HG03175 (cell line): ENCODE measurements around the gene MGMT.

Experiments
- ATAC-seq: cut with Tn5 transposase; IDR thresholded peaks from one replicate; pipeline ENCODE4 v1.9.1; 2021; ENCODE audit warnings: mild to moderate bottlenecking, moderate library complexity; ENCODE audit not compliant: unreplicated experiment

The MGMT gene

GRCh38 chr10:129517680-129518057, 50.6 kb downstream of the MGMT start:
- no peak for ATAC-seq

DNA sequence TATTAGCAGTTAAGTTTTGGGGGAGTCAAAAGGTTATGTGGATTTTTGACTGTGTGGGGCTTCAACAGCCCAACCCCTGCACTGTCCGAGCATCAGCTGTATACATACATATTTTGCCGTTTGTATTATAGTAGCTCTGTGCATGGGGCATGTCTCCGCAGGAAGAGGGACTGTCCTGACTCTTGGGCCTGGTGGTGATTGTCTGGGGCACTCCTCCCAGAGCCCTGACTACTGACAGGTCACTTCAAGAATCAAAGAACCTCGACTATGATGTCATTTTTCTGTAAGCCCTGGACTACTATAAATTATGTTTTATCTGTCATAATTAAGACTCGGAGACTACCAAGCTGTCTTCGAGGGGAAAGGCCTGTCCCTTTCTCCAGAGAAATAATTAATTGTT, 51.8 kb downstream of the MGMT start:
- ATAC-seq, result no peak

DNA sequence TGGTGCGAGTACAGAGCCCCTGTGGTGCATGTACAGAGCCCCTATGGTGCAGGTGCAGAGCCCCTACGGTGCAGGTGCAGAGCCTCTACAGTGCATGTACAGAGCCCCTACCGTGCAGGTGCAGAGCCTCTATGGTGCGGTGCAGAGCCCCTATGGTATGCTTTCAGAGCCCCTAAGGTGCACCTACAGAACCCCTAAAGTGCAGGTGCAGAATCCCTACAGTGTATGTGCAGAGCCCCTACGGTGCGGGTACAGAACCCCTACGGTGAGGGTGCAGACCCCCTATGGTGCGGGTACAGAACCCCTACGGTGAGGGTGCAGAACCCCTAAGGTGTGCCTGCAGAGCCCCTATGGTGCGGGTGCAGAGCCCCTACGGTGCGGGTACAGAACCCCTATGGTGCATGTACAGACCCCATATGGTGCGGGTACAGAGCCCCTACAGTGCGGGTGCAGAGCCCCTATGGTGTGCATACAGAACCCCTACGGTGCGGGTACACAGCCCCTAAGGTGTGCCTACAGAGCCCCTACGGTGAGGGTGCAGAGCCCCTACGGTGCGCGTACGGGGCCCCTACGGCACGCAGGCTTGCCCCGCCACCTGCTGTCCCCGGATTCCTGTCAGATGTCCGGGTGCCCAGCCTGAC, 53.5 kb downstream of the MGMT start:
- ATAC-seq, result no peak

GRCh38 chr10:129521161-129522025, 54.4 kb downstream of the MGMT start:
- ATAC-seq, result no peak

- no peak for ATAC-seq
These were observed 55.1 kb downstream of the MGMT start for GRCh38 chr10:129522041-129522585.

DNA sequence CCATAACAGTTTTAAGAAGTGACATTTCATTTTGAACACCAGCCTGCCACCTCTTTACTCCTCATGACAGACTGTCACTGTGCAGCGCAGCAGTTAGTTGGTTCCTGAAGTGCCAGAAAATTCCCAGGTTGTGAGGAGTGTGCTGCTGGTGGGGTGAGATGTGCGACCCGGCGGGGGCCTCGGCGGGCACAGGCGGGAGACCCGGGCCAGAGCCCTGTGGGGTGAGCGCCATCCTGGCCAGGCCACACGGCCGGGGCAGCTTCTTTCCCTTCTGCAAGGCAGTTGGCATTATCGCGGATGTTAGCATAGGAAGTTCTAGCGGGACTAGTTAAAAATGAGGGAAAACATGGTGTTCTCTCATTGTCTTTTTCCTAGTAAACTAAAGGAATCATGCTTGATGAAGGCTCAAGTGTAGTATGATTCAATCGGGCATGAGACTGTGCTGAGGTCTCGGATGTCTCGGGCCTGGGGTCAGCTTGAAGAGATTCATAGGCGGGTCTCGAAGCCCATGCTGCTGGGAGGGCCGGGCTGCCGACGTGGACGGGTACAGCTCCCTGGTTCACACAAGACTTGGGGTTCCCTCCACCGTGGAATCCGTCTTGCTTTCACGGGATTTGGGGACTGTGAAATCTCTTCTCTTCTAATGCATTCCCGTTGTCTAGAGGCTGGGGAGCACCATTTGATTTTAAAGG, 56.1 kb downstream of the MGMT start:
- ATAC-seq, result no peak

GRCh38 chr10:129523723-129524316, 56.8 kb downstream of the MGMT start:
- no peak for ATAC-seq

DNA sequence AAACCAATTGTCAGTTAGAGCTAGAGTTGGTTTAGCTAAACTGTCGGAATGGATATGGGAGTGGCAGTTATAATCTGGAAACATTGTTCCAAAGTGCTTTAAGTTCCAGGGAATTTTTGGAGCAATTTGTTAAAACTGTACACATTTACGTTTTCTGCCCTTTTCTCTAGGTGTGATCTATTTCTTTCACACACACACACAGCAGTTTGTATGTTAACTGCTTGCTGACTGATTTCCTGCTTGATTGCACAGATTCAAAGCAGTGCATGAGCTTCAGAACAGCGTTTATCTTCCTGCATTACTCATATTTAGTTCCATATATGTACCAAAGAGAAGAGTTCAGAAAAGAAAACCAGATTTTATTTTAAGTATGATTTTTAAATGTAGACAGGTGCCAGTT, 57.9 kb downstream of the MGMT start:
- no peak for ATAC-seq

GRCh38 chr10:129525401-129525801, 58.4 kb downstream of the MGMT start:
- ATAC-seq, result no peak

DNA sequence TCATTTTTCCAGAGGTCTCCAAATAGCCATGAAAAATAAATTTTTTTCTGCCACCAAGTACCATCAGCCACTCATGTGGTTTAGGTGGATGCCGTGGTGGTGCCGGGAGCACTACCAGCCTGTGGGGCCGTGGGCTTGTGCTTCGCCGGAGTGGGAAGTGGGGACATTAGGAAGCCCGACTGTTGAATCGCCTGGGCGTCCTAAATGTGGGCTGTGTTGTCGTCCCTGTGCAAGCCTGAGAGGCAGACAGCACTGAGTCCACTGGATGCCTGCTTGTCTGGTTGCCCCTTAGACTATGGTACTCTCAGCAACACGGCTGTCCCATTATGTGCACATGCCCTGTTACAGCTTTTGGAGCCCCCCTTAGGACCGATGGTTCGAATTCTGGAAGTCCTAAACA, 59.9 kb downstream of the MGMT start:
- ATAC-seq, result no peak

- ATAC-seq, result no peak
These were observed 61.4 kb downstream of the MGMT start for GRCh38 chr10:129528376-129528978.

GRCh38 chr10:129530581-129530980, 63.5 kb downstream of the MGMT start:
- ATAC-seq, result no peak

DNA sequence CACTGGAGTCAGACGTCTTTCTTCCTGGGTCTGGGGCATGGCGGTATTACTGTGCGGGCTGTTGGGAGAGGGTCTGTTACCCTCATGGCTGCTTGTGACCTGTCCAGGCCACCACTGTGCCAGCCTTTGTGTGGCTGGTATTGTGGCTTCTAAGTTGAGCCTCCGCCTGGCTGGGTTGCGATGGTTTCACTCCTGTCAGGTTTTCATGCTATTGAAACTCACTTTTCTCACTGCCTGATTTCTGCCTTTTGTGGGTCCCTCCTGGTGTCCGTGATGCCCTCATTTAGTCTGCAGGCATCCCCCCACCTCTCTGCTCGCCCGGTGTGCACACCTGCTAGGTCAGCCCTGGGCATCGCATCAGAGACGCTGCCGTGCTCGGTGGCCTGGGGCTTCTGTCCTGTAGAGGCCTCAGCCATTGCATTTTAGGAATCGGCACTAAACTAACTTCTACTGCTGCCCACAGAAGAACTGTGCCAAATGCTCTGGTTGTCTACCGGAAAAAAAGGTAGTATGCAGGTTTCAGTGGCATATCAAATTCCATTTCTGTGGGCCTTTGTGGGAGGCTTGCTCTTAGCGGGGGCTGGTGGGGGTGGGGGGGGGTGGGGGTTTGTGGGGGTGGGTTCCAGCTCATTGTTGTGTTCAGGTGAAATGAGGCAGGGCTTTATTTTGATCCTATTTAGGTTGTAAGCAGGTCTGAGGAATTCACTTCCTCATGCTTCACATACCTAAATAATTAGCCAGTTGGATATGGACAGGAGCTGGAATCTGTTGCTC, 64.3 kb downstream of the MGMT start:
- ATAC-seq, result no peak

DNA sequence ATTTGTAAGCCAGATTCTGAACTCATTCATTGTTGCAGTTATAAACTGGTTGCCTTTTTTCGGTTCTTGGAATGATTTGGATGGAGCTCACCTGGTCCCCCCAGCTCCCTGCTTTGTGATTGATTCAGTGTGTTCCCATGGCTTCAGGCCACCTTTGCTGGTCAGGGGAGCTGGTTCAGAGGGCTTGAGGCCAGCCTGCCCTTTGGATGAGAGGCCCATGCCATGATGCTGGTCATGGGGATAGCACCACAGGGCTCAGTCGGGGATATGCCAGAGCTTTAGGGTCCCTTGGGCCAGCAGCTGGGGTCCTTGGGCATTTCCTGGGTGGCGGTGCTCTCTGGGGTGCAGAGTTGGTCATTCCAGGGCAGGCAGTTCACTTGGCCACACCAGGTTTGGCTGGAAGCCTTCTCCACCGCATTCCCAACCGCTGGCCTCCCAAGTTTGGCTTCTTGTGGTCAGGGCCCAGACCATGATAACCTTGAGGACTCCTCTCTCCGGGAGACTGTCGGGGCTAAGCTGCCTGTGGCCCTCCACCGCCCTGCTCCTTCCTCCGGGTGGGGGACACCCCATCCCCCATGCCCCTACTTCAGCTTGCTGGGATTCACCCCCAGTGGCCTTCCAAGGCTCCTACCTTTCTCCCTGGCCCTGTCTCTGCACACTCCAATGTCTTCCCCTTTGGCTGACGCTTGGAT, 65.1 kb downstream of the MGMT start:
- ATAC-seq, result no peak

DNA sequence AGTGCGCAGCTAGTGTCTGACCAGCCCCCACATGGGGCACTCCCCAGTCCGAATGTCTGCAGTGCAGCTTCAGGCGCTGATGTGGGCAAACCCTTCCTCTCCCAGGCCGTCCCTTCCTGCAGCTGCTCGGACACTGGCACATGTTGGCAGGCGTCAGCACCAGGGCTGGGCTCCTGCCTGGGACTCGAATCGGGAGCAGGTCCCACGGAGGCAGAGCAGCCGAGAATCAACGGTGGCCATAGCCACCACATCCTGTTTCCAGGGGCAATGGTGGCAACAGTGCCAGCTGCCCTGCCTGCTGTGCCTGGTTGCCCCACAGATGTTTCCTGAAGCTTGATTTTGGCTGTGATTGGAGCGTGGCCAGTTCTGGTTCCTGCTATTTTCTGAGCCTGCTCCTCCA, 65.8 kb downstream of the MGMT start:
- ATAC-seq, result peak; percentile 24

DNA sequence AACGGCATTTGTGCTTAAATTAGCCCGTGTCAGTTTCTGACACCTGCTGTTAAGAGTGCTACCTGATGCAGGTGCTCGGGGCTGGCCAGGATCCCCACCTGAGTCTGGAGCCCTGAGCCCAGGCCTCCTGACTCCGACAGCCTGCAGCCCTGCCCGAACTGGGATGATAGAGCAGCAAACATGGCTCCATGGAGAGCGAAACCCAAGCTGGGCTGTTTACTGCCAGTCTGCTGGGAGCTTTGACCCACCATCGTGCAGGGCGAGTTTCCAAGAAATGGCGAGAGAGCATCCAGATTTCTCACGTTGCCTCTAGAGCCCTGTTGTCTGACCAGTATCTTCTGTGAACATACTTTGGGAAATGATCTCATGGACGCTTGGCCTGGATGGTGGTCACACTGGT, 66.2 kb downstream of the MGMT start:
- ATAC-seq, result no peak

- ATAC-seq, result no peak
These were observed 67.8 kb downstream of the MGMT start for GRCh38 chr10:129534826-129535225.

DNA sequence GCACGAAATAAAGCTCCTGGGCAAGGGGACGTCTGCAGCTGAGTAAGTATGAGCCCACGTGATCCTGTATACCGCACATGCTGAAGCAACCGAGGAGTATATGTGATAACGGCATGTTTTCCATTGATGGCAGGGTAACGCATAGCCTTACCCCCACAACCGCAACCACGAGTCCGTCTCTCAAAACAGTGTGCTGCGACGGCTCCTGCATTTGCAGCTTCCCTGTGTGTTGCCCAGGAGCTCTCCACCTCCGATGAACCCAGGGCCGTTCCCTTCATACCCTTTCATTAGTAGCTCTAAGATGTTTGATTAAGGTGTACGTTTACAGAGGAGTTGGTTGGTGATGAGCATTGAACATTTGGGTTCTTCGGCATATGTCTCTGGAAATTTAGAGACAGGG, 69.3 kb downstream of the MGMT start:
- ATAC-seq, result no peak

GRCh38 chr10:129537151-129537550, 70.1 kb downstream of the MGMT start:
- ATAC-seq, result no peak

DNA sequence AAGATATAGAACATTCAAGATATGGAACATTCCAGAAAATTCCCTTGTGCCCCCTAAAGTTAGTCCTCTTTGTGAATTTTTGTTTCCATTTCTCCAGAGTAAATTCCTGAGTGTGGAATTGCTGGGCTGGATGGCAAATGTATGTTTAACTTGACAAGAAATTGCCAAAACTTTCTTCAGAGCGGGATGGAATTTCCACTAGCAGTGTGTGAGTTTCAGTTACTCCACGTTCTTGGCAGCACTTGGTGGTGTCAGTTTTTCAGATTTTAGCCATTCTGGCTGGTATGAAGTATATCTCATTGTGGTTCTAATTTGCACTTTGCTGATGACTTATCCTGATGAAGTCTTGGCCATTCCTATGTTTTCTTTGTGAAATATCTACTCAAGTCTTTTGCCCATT, 71.2 kb downstream of the MGMT start:
- ATAC-seq, result no peak
